A549 treated with ZK216348 at 1 μM for 4 hours (cell line): ENCODE data around the gene ARMC10. TPM values are rescaled to one million over a fixed set of nuclear protein-coding genes. Genes with fewer than 3 reads are reported as not detected.

Source experiments
- total RNA-seq: library from RNA; stranded (reverse); fragments of 200-300 nt; extraction: Qiagen RNA extraction; gene quantifications from 5 replicates; pipeline ENCODE4 v1.2.3, GENCODE V29; 2022; ENCODE audit warnings: low read depth

ARMC10 gene
- total RNA-seq: 26.1 to 41.0 TPM (median 34.6 TPM) in 5 replicates

DNA sequence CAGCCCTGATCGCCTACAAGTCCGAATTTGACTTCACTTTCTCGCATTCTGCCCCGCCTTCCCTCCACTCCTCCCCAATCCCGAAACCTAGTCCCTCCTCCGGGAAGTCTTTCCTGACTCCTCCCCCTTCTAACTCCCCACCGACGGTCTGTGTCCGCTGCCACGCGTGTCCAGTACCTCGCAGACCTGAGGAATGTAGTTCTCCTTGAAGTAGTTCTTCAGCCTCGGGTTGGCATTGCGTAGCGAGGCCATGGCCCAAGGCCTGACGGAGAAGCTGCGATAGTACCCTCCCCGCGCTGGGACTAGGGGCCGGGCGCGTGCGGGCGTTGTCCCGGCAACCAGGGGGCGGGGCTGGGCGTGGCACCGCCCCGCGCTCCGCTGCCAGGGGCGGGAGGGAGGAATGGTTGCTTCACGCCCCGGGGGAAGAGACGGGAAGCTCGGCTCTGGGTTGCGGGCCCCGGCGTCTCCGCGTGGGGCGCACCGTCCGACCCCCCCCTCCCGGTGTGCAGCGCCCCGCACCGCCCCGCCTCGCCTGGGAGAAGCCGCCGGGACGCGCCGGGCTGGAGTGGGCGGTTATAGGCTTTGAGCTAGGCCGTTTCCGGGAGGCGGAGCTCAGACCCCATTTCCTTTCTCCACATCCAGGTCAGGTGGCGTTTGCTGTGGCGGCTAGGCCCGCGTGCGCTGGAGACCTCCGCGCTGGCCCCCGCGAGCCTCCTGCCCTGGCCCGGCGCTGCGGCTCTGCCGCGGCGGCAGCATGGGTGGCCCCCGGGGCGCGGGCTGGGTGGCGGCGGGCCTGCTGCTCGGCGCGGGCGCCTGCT, at the start of gene ARMC10, which contains the start of gene FBXL13:
ARMC10 (plus strand) TSS at position 622 of the 818 bp plus-strand sequence; CDS start at position 755, 133 bp downstream.
FBXL13 (minus strand) TSS at position 278 of the 818 bp plus-strand sequence.

Other genes with a start within 250 kb of the ARMC10 start
- not detected in 5 replicates for gene LRRC17, start 162.1 kb upstream of the ARMC10 start, total RNA-seq
- gene FBXL13, start 344 bp upstream of the ARMC10 start, total RNA-seq: 0.33 to 0.83 TPM (median 0.36 TPM) in 5 replicates
- gene NAPEPLD, start 74.0 kb downstream of the ARMC10 start, total RNA-seq: 1.9 to 4.2 TPM (median 3.7 TPM) in 5 replicates
- 61.0 to 83.7 TPM (median 64.9 TPM) in 5 replicates for gene PMPCB, start 222.3 kb downstream of the ARMC10 start, total RNA-seq